ENCODE data around the gene KMT5B.
A peak's percentile ranks its signal among the peaks of the same experiment; 100 is the strongest.

The KMT5B gene

GRCh38 chr11:68142441-68143309 lies 70.4 kb downstream of the KMT5B start:
- DNase-seq: no peak

- peak; percentile 87 for DNase-seq
These were observed 71.1 kb downstream of the KMT5B start for GRCh38 chr11:68142028-68142412.

GRCh38 chr11:68141246-68142027 lies 71.7 kb downstream of the KMT5B start:
- peak; percentile 13 for DNase-seq

- peak; percentile 89 for DNase-seq
These were observed 72.4 kb downstream of the KMT5B start for GRCh38 chr11:68140496-68141245.

GRCh38 chr11:68138237-68138636 lies 74.9 kb downstream of the KMT5B start:
- peak; percentile 32 for DNase-seq

- DNase-seq: no peak
These were observed 75.3 kb downstream of the KMT5B start for GRCh38 chr11:68137833-68138232.

- DNase-seq: no peak
These were observed 76.2 kb downstream of the KMT5B start for GRCh38 chr11:68136866-68137265.

GRCh38 chr11:68135161-68135560 lies 77.9 kb downstream of the KMT5B start:
- no peak for DNase-seq

- DNase-seq: no peak
These were observed 79.3 kb downstream of the KMT5B start for GRCh38 chr11:68133761-68134160.

GRCh38 chr11:68130121-68130520 lies 83.0 kb downstream of the KMT5B start:
- no peak for DNase-seq

- DNase-seq: peak; percentile 84
These were observed 84.3 kb downstream of the KMT5B start for GRCh38 chr11:68128682-68129327.

GRCh38 chr11:68127714-68128681 lies 85.1 kb downstream of the KMT5B start:
- DNase-seq: no peak

GRCh38 chr11:68125164-68125563 lies 87.9 kb downstream of the KMT5B start:
- no peak for DNase-seq

GRCh38 chr11:68122936-68123539 lies 90.1 kb downstream of the KMT5B start:
- no peak for DNase-seq

GRCh38 chr11:68121067-68121899 lies 91.8 kb downstream of the KMT5B start, which contains the start of gene CHKA:
Gene CHKA, minus strand, starts transcription at chr11:68121388. Its CDS starts 211 bp downstream, at chr11:68121177.
- DNase-seq: peak; percentile 91

- DNase-seq: peak; percentile 45
These were observed 92.6 kb downstream of the KMT5B start for GRCh38 chr11:68120273-68121066.

- peak; percentile 52 for DNase-seq
These were observed 94.2 kb downstream of the KMT5B start for GRCh38 chr11:68118706-68119448.

GRCh38 chr11:68117853-68118470 lies 95.1 kb downstream of the KMT5B start:
- DNase-seq: no peak

All from hematopoietic multipotent progenitor cell treated with erythropoietin and hydrocortisone succinate and interleukin-3 and kit ligand, for 8 days (in vitro differentiated cells).